ENCODE data around the gene DDX11. TPM values are rescaled to one million over a fixed set of nuclear protein-coding genes. Genes with fewer than 3 reads are reported as not detected.

Gene DDX11
- total RNA-seq, 2 experiments from 2014 or later = 143 to 147 TPM

DNA sequence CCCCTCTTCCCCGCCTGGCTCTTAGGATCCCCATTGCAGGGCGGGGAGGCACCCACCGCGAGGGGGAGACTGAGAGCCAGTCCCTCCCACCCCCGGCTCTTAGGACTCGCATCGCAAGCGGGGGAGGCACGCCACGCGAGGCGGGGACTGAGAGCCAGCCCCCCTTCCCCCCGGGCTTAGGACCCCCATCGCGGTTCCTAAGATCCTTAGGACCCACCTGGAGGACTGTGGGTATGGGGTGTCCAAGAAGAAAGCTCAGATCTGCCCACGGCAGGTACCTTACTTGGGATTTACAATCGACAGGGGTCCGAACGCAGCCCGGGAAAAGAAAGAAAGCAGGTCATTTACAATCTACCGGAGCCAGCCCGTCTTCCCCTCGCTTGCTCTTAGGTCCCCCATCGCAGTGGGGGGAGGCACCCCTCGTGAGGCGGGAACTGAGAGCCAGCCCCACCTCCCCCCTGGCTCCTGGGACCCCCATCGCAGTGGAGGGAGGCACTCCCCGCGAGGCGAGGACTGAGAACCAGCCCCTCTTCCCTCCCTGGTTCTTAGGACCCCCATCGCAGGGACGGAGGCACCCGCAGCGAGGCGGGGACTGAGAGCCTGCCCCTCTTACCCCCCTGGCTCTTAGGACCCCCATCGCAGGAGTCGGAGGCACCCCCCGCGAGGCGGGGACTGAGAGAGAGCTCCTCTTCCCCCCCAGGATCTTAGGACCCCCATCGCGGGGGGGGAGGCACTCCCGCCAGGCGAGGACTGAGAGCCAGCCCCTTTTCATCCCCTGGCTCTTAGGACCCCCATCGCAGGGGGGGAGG is 43.7 kb downstream of the DDX11 start:
- Mint-ChIP-seq H3K9me3 (no peaks in the 10 kb centered on the region), H3K4me3 (peak overlapping the region; percentile 71), H3K27ac (no peak overlapping the region), H3K27me3 (no peaks in the 10 kb centered on the region), H3K36me3 (ENCODE audit: low read depth) (no peaks in the 10 kb centered on the region), H3K4me1 (ENCODE audit: low read depth) (no peaks in the 10 kb centered on the region)
- ATAC-seq (peak; percentile 86), DNase-seq (peak; percentile 63)
- TF ChIP-seq, protein P1, sequence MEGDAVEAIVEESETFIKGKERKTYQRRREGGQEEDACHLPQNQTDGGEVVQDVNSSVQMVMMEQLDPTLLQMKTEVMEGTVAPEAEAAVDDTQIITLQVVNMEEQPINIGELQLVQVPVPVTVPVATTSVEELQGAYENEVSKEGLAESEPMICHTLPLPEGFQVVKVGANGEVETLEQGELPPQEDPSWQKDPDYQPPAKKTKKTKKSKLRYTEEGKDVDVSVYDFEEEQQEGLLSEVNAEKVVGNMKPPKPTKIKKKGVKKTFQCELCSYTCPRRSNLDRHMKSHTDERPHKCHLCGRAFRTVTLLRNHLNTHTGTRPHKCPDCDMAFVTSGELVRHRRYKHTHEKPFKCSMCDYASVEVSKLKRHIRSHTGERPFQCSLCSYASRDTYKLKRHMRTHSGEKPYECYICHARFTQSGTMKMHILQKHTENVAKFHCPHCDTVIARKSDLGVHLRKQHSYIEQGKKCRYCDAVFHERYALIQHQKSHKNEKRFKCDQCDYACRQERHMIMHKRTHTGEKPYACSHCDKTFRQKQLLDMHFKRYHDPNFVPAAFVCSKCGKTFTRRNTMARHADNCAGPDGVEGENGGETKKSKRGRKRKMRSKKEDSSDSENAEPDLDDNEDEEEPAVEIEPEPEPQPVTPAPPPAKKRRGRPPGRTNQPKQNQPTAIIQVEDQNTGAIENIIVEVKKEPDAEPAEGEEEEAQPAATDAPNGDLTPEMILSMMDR (IDR thresholded peaks at IDR 0.05) = peak; percentile 65
- intact Hi-C loops (cut with micrococcal nuclease) = no loop called here
- CTCF ChIA-PET = interaction anchor here (0.6 to 1.4 kb wide), 3 partner anchors 121 to 155 kb away, joined by 3 to 5 read pairs (median 4); no protein-coding TSS in a partner anchor
- POLR2A ChIA-PET = interaction anchor here (0.7 kb wide), 1 partner anchor 209 kb away, joined by 3 read pairs; the partner anchor contains the start of gene SINHCAF

DNA sequence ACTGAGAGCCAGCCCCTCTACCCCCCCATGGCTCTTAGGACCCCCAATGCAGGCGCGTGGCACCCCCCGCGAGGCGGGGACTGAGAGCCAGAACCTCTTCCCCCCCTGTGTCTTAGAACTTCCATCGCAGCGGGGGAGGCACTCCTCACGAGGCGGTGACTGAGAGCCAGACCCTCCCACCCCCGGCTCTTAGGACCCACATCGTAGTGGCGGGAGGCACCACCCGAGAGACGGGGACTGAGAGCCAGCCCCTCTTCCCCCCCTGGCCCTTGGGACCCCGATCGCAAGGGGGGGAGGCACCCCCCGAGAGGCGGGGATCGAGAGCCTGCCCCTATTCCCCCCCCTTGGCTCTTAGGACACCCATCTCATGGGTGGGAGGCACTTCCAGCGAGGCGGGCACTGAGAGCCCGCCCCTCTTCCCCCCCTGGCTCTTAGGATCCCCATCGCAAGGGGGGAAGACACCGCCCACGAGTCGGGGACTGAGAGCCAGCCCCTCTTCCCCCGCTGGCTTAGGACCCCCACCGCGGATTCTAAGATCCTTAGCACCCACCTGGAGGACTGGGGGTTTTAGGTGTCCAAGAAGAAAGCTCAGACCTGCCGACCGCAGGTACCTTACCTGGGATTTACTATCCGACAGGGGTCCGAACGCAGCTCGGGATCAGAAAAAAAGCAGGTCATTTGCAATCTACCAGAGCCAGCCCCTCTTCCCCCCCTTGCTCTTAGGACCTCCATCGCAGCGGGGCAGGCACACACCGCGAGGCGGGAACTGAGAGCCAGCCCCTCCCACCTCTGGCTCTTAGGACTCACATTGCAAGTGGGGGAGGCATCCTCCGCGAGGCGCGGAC is 44.9 kb downstream of the DDX11 start:
- Mint-ChIP-seq H3K36me3 (ENCODE audit: low read depth) (no peaks in the 10 kb centered on the region), H3K4me3 (peak overlapping the region; percentile 30), H3K27me3 (no peaks in the 10 kb centered on the region), H3K27ac (no peak overlapping the region), H3K9me3 (no peaks in the 10 kb centered on the region), H3K4me1 (ENCODE audit: low read depth) (no peaks in the 10 kb centered on the region)
- ChIA-PET CTCF (interaction anchor here (1.4 kb wide), 1 partner anchor 154 kb away, joined by 5 read pairs; no protein-coding TSS in a partner anchor), POLR2A (no interaction called here)
- DNase-seq (peak; percentile 56), ATAC-seq (peak; percentile 68)
- TF ChIP-seq, protein P1 (IDR thresholded peaks at IDR 0.05) = no peak
- intact Hi-C loops (cut with micrococcal nuclease) = no loop called here

DNA sequence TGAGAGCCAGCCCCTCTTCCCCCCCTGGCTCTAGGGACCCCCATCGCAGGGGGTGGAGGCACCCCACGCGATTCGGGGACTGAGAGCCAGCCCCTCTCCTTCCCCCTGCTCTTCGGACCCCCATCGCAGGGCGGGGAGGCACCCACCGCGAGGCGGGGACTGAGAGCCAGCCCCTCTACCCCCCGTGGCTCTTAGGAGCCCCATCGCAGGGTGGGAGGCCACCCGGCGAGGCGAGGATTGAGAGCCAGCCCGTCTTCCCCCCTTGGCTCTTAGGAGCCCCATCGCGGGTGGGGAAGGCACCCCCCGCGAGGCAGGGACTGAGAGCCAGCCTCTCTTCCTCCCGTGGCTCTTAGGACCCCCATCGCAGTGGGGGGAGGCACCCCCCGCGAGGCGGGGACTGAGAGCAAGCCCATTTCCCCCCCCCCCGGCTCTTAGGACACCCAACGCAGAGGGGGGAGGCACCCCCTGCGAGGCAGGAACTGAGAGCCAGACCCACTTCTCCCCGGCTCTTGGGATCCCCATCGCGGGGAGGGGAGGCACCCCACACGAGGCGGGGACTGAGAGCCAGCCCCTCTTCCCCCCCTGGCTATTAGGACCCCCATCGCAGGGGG is 45.6 kb downstream of the DDX11 start:
- POLR2A ChIA-PET = no interaction called here
- Mint-ChIP-seq H3K4me3 (peak overlapping the region; percentile 30), H3K9me3 (no peaks in the 10 kb centered on the region), H3K27ac (no peak overlapping the region), H3K27me3 (no peaks in the 10 kb centered on the region), H3K36me3 (ENCODE audit: low read depth) (no peaks in the 10 kb centered on the region), H3K4me1 (ENCODE audit: low read depth) (no peaks in the 10 kb centered on the region)
- TF ChIP-seq, protein P1 (IDR thresholded peaks at IDR 0.05) = no peak
- intact Hi-C loops (cut with micrococcal nuclease) = no loop called here
- no peak for DNase-seq
- ATAC-seq = peak; percentile 17
- CTCF ChIA-PET = no interaction called here

DNA sequence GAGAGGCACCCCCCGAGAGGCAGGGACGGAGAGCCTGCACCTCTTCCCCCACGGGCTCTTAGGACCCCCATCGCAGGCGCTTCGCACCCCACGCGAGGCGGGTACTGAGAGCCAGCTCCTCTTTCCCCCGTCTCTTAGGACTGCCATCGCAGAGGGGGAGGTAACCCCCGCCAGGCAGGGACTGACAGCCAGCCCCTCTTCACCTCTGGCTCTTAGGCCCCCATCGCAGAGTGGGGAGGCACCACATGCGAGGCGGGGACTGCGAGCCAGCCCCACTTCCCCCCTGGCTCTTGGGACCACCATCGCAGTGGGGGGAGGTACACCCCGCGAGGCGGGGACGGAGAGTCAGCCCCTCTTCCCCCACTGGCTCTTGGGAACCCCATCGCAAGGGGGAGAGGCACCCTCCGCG is 46.1 kb downstream of the DDX11 start:
- CTCF ChIA-PET = no interaction called here
- Mint-ChIP-seq H3K4me3 (no peak overlapping the region), H3K36me3 (ENCODE audit: low read depth) (no peaks in the 10 kb centered on the region), H3K27me3 (no peaks in the 10 kb centered on the region), H3K4me1 (ENCODE audit: low read depth) (no peaks in the 10 kb centered on the region), H3K9me3 (no peaks in the 10 kb centered on the region), H3K27ac (no peak overlapping the region)
- DNase-seq (no peak), ATAC-seq (no peak)
- TF ChIP-seq, protein P1 (IDR thresholded peaks at IDR 0.05) = no peak
- POLR2A ChIA-PET = no interaction called here
- intact Hi-C loops (cut with micrococcal nuclease) = no loop called here

All from activated CD8-positive, alpha-beta T cell treated with anti-CD3 and anti-CD28 coated beads for 36 hours (primary cell).